Stomach (tissue), 4 donors: ENCODE measurements around the gene TEX29.

Experiments
- EP300 ChIP-seq: sonication (generic); formaldehyde crosslinking; IDR thresholded peaks from one replicate; pipeline ENCODE4 v1.6.1; 2017; ENCODE audit warnings: antibody characterized with exemption
- POLR2A ChIP-seq, 4 donors: fragments of 450-650 bp; IDR thresholded peaks; one replicate each; pipeline ENCODE4 v1.6.1; 2016; ENCODE audit warnings: antibody characterized with exemption in 4 of 4, control low read depth in 2 of 4, mild to moderate bottlenecking in 1 of 4, moderate library complexity in 1 of 4
- POLR2AphosphoS5 ChIP-seq, 3 donors: sonication (generic); formaldehyde crosslinking; IDR thresholded peaks; one replicate each; pipeline ENCODE4 v1.6.1; 2016; ENCODE audit warnings: antibody characterized with exemption in 3 of 3
- TF ChIP-seq, protein P1 (sequence below), 7 experiments: fragments of 450-650 bp in 4 of 7; fragments of 200-600 bp in 3 of 7; sonication (generic) in 3 of 7; IDR thresholded peaks; one replicate each; pipeline ENCODE4 v1.5.1; 2016 to 2019; ENCODE audit warnings: antibody characterized with exemption in 7 of 7, control low read depth in 2 of 7, mild to moderate bottlenecking in 1 of 7

DNA sequence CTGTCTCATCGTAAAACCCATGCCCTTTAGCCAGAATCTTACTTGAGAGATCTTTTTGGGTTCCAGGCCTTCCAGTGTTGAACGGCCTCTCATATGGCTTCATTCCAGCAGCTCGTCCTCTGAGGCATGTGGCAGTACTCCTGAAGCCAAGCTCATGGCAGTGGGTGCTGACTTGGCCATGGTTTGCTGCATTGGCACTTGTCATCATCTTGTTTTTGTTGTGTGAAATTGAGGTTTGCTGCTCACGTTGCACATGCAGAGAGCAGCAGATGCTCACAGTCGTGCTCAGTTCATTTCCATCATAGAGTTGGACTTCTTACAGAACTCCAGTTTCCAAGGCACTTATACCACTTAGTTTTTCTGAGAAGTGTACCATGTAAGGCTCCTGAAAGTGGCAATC, 14.9 kb downstream of the TEX29 start:
- no peak for TF ChIP-seq POLR2A (IDR thresholded peaks at IDR 0.05)
- TF ChIP-seq, protein P1, sequence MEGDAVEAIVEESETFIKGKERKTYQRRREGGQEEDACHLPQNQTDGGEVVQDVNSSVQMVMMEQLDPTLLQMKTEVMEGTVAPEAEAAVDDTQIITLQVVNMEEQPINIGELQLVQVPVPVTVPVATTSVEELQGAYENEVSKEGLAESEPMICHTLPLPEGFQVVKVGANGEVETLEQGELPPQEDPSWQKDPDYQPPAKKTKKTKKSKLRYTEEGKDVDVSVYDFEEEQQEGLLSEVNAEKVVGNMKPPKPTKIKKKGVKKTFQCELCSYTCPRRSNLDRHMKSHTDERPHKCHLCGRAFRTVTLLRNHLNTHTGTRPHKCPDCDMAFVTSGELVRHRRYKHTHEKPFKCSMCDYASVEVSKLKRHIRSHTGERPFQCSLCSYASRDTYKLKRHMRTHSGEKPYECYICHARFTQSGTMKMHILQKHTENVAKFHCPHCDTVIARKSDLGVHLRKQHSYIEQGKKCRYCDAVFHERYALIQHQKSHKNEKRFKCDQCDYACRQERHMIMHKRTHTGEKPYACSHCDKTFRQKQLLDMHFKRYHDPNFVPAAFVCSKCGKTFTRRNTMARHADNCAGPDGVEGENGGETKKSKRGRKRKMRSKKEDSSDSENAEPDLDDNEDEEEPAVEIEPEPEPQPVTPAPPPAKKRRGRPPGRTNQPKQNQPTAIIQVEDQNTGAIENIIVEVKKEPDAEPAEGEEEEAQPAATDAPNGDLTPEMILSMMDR (IDR thresholded peaks at IDR 0.05), result no peak
- no peak for TF ChIP-seq EP300
- TF ChIP-seq POLR2AphosphoS5 (IDR thresholded peaks at IDR 0.05), result no peak
